Jurkat, Clone E6-1 (cell line): ENCODE results near the gene SNX10.

Experiments used
- DNase-seq: peaks from one replicate; pipeline ENCODE4 v3.0.0-alpha.2; 2011; ENCODE audit warnings: low read depth, low spot score
- H3K4me3 ChIP-seq: 2 replicates; pipeline ENCODE4 v1.5.1; 2011; ENCODE audit warnings: mild to moderate bottlenecking, low read length, control low read depth, moderate library complexity

Gene SNX10

DNA sequence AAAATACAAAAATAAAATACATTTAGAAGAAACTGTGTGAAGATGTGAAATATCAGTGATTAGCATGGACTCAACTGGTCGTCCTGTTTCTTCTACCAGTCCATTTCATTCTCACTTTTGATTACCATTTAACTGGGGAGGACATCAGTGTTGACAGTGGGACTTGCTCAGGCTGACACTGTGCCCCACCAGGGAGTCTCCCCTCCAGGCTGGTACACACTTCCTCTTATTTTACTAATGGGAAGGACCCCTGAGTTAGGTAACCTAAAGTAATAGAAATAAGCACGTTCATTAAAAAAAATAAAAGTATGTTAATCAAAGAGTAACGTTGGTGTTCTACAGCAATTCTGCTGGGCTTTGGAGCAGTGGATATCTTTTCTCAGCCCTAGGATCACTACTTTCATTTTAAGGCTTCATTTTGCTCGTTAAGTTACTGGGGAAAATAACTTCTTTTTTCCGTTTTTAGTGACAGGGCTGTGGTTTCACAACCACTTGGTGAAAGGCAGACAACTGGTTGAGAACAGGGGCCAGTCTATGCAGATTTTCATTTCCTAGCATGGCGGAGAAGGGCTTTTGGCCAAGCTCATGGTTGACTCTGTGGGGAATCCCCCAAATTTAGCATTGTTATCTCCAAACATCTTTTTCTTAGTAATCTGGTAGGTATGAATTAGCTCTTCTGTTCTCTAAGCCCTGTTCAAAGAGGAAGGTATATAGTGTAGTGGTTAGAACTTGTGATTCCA lies 2.1 kb downstream of the SNX10 start:
- peak overlapping the region; percentile 16 for H3K4me3 ChIP-seq
- DNase-seq, result peak; percentile 28

DNA sequence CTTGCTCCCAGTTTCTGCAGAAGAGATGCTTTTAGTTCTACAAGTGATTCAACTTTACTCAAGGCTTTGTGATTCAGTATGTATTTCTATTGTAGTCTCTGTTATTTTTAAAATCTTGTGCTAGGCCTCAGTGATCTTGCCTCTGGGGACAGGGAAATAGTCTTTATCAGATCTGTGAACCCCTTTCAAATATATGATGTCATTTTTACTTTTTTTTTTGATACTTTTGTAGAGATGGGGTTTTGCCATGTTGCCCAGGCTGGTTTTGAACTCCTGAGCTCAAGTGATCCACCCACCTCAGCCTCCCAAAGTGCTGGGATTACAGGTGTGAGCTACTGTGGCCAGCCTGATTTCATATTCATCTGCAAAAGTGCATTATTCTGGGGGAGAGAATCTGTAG lies 3.4 kb downstream of the SNX10 start:
- no peak overlapping the region for H3K4me3 ChIP-seq
- no peak for DNase-seq

DNA sequence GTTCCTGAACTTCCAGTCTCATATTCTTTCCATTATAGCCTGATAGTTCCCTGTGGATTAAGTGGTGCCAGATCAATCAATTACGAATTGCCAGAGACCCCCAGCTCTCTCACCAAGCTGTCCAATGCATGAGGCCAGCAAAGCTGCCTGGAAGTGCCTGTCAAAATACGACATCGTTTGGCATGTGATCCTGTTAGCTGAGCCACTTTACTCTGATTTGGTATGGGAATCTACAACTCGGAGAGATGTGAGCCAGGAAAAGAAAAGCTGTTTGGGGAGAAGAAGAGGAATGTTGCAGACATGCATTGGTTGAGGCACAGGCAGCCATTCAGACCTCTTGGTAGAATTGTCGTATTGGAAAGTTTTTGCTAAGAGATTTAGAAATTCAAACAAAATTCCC lies 3.9 kb downstream of the SNX10 start:
- H3K4me3 ChIP-seq, result no peak overlapping the region
- DNase-seq, result no peak

DNA sequence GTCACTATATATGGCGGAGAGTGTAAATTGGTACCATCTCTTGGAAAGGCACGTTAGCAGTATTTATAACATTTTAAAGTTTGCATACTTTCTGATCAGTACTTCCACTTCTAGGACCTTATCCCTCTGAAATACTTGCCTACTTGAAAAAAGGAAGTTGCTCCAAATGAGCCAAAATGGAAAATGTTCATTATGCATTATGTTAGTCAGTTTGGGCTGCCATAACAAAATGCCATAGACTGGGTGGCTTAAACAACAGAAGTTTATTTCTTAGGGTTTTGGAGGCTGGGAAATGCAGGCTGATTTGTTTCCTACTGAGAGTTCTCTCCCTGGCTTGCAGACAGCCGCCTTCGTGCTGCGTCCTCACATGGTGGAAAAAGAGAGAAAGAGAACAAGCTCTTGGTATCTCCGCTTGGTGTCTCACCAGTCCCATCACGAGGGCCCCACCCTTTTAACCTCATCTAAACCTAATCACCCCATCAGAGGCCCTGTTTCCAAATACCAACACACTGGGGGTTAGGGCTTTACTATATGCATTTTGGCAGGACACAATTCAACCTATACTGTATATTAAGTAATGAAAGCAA lies 6.9 kb downstream of the SNX10 start:
- no peak for DNase-seq
- H3K4me3 ChIP-seq, result no peak overlapping the region

DNA sequence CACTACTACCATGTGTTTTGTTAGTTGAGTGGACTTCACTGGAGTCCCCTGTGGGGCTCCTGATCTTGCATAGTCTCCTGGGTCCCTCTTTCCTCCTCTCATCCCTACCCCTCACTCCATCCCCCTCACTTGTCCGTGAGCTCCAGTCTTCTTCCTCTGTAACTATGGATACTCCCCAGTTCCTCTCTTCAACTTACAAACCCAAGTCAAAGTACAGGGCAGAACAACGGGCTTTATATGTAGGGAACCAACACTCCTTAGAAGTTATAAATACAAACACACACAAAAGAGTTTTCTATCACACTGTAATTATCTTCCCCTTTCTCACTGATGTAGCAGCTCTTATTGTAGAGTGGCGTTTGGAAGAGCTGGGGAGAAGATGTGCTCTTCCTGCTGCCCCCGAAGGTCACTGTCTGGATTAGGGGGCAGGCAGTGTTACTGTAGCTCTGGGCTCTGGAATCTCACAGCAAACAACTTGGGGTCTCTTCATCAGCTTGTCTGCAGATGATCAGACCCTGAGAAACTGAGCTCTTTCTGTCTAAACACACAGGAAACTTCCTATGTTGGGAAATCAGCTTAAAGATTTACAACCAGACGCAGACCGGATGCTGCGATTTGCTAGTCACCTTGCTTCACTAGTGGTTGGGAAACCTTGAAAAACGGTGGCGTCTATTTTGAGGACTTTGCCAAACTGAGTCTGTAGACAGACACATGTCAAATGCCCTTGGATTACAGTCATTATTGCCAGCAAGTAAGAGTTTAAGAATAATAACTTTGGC lies 13.6 kb downstream of the SNX10 start:
- no peak for DNase-seq
- H3K4me3 ChIP-seq, result no peak overlapping the region

DNA sequence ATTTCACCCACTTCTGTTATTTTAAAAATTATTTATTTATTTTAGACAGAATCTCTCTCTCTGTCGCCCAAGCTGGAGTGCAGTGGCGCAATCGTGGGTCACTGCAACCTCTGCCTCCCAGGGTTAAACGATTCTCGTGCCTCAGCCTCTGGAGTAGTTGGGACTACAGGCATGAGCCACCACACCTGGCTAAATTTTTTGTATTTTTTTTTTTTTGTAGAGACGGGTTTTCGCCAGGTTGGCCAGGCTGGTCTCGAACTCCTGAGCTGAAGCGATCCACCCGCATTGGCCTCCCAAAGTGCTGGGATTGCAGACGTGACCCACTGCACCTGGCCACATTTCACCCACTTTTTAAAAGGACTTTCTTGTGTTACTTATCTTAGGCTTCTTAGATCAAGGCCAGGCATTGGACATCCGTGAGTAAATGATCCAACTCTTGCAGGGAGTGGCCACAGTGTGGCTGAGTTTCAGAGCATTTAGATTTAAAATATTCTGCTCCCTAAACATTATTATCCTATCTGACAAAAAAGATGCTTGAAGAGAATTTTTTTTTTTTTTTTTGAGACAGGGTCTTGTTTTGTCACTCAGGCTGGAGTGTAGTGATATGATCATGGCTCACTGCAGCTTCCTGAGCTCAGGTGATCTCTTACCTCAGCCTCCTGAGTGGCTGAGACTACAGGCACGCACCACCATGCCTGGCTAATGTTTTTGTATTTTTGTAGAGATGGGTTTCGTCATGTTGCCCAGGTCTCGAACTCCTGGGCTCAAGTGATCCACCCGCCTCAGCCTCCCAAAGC lies 14.4 kb downstream of the SNX10 start:
- DNase-seq, result no peak

DNA sequence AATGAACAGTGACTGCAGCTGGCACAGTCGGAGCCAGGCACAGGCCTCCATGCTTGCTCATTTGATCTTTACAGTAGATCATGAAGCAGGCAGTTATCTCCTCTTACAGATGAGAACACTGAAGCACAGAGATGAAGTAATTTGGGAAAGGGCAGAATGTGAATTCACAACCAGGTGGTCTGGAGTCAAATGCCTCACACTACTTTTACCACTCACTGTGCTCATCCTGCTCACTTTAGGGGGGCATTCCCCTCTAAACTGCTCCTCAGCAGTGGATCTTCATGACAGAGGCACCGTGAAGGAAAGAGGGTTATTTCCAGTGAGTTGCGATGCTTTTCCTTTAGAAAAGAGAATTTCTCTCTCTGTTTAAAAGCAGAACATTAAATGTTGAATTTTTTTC lies 15.1 kb downstream of the SNX10 start:
- H3K4me3 ChIP-seq, result no peak overlapping the region
- no peak for DNase-seq

More for the DNA sequence above, 14.4 kb downstream of the SNX10 start:
- no peak overlapping the region for H3K4me3 ChIP-seq

DNA sequence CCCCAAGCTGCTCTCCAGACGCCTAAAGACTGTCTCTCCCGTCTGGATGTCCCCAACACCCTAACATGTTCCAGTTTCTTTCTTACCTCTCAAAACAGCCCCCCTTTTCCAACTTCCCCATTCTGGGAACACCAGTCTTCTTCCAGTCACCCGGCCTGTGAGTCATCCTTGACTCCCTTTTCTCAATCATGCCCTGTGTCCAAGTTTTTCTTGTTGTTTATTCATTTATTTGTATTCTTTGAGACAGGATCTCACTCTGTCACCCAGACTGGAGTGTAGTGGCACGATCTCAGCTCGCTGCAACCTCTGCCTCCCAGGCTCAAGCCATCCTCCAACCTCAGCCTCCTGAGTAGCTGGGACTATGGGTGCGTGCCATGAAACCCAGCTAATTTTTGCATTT lies 15.6 kb downstream of the SNX10 start:
- no peak overlapping the region for H3K4me3 ChIP-seq
- DNase-seq, result no peak

DNA sequence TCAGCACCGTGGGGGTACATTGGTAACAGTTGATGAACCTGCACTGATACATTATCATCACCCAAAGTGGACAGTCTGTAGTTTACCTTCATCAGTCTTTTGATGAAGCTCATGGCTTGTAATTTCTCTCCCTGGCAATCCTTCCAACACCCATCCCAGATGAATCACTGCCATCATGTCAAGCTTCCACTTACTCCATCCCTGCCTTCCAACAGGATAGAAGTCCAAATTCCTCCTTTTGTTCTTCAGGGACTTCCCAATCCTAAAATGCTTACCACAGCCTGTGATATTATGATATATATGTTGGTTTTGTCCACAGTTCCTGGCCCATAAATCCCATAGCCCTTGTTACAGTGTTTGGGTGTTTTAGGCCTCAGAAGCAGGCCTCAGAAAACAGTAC lies 16.1 kb downstream of the SNX10 start:
- no peak for DNase-seq
- H3K4me3 ChIP-seq, result no peak overlapping the region

DNA sequence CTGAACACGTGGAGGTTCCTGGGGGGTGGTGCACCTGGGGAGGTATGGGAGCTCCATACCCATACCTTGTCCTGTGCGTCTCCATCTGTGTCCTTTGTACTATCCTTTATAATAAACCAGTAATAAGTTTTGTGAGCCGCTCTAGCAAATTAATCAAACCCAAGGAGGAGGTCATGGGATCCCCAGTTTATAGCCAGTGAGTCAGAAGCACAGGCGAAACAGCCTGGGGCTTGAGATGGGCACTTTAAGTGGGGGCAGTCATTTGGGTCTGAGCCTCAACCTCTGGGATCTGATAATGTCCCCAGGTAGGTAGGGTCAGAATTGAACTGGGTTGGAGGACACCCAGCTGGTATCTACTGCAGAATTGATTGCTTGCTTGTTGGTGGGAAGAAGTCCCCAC lies 16.9 kb downstream of the SNX10 start:
- DNase-seq, result no peak
- no peak overlapping the region for H3K4me3 ChIP-seq

DNA sequence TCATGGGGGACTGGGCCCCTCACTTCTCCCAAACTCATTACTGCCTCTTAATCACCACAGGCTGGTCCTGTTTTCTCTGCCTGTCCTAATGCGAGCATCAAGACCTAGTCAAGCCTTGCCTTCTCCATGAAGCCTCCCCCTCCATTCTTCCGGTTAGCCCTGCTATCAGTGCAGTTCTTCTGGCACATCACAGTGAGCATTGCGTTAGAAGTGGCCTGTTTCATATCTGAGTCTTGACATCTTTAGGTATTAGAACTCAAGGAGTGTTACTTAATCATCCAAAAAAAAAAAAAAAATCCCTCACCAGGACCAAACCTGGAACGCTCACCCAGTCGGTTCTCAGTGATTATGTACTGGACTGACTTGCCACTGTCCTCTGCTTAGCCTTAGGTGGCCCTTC lies 17.4 kb downstream of the SNX10 start:
- H3K4me3 ChIP-seq, result no peak overlapping the region
- no peak for DNase-seq

DNA sequence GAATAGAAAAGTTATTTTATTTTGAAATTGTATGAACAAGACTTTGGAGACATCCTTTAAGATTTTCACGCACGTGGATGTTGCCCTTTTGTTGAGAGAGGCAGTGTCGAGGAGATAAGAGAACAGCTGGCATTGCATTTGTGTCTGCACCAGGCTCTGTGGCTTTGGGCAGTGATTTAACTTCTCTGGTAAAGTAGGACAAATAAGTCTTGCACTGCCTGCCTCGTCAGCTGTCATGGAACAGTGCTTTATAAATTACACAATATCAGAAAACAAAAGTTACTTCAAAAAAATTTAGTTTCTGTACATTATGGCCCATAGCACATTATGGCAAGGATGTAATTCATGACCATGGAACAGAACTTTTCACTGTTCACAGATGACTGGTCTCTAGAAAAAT lies 20.1 kb downstream of the SNX10 start:
- no peak for DNase-seq
- no peak overlapping the region for H3K4me3 ChIP-seq

DNA sequence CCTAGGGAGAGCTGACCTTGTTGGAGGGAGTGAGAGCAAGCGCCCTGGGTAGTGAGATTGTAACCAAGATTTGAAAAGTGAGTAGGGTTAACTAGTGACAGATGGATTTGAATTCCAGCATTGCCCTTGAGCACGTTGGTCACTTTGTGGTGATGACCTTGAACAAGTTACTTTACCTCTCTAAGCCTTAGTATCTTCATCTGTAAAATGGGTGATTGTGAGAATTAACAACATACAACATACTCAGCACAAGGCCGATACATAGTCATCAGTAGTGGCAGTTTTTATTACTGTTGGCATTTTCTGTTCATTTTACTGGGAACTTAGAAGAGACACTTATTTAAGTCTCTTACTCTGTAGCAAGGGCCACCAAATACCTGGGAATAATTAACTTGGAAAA lies 25.5 kb downstream of the SNX10 start:
- DNase-seq, result no peak
- no peak overlapping the region for H3K4me3 ChIP-seq

DNA sequence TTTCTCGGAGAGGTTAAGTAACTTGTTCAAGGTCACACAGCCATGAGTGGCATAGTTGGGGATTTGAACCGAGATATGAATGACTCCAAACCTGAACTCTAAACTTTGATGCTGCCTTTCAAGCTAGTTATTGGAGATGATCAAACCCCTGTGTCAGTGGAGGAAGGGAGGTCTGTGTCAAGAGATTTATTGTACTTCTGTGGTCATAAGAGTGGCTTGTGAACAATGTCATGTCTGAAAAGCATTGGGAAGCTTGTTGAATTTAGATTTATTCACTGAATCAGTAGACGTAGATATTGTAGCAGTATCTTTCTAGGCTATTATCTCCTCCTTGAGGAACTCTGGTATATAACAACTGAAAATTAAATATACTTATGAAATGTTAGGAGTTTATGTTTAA lies 27.3 kb downstream of the SNX10 start:
- no peak overlapping the region for H3K4me3 ChIP-seq
- DNase-seq, result no peak

DNA sequence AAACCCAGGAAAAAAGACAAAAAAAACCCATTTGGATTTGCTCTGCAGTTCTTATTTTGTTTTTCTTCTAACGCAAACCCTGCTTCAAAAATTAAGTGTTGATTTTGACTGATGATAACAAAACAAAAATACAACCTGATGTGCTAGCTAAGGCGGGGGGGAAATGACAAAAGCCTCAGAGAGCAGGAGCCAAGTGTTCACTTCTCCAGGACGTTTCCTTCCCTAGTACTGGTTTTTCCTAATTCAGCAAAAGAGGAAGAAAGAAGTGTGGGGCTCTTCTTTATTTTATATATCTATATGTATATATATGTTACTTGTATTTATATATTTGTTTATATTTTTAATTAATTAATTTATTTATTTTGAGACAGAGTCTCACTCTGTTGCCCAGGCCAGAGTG lies 28.0 kb downstream of the SNX10 start:
- no peak for DNase-seq
- no peak overlapping the region for H3K4me3 ChIP-seq

DNA sequence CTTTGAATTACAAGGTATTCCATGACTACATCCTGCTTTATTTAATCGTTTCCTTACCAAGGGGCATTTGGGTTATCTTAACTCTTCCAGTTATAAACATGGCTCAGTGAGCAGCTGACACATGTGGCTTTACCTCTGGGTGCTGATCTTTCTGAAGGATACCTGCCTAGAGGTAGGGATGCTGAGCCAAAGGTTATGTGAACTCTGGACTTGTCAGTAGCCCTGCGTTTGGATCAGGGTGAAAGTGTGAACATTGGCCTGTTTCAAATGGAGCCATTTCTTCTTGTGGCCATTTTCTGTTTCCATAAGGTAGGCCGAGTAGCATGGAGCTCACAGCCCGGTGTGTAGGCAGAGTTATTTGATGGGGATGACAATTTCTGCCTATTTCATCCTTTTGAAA lies 29.2 kb downstream of the SNX10 start:
- DNase-seq, result no peak

DNA sequence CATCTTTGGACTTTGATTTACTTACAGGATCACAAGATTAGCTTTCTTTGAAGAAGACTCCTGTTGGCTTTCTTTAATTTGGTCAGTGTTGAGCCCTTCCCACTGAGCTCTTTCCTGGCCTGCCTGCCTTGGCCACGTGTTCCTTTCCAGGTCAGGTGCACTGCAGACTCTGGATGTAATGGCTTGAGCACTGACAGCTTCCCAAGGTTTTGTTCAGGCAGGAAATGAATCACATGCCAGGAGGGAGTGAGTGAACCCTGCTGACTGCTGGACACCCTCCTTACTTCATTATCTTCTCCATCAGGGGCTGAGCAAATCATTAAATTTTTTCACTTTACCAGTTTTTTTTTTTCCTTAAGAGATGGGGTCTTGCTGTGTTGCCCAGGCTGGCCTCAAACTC lies 29.8 kb downstream of the SNX10 start:
- no peak for DNase-seq
- no peak overlapping the region for H3K4me3 ChIP-seq

More for the DNA sequence above, 29.2 kb downstream of the SNX10 start:
- H3K4me3 ChIP-seq, result no peak overlapping the region

DNA sequence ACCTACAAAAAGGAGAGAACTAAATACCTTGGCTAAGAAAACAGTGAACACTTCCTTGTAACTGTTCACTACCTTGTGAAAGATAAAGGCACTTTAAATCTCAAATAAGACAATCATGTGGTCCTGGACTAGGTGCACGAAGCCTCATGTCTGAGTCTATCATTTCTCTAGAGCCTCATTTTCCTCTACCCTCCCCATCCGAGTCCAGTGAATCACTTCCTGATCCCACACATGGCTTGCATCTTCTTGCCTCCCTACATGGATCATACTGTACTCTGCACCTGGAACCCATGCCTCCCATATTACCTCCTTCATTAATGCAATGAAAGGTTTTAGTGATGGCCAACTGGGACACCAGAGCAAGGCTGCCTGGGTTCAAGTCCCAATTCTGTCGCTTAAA lies 34.5 kb downstream of the SNX10 start:
- DNase-seq, result no peak
- H3K4me3 ChIP-seq, result no peak overlapping the region

DNA sequence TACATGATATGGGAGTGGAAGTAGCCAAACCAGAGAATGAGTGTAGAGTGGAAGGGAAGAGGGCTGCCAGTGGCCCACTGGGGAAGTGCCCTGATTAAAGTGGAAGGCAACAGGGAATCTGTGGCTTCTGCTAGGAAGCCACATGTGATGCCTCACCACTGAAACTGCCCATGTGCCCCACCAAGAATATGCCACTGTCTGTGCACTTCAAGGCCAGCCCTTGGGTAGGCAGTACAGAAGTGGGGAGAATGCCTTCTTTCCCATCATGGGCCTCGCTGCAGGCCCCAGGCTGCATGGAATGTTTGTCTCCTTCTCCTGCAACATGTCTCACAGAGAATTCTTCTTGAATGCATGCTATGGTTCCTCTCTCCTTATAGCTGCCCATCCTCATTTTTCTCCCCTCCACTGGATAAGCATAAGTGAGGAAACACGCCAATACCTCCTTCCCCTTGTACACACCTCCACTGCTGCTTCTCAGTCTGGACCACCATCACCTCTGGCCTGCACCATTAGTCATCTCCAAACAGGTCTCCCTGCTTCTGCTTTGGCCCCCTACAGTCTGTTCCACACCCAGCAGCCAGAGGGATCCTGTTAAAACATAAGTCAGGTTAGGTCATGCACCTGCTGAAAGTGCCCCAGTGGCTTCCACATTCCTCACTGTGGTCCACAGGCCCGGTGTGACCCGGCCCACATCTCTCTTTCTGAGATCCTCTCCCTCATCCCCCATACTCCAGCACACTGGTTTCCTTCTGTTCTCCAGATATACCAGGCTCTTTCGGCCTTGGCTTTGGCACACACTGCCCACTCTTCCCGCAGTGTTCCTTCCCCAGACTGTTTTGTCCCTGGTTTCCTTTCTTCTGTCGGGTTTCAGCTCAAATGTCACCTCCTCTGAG lies 37.1 kb downstream of the SNX10 start:
- no peak for DNase-seq
- H3K4me3 ChIP-seq, result no peak overlapping the region
